Panc1 (cell line): ENCODE results near the gene LAMP5. TPM values are rescaled to one million over a fixed set of nuclear protein-coding genes. Genes with fewer than 3 reads are reported as not detected.

Experiments
- ATAC-seq: fragments of 200-7000 bp; cut with Tn5 transposase; 2 replicates; pipeline ENCODE4 v1.9.1; 2020; ENCODE audit warnings: mild to moderate bottlenecking, moderate library complexity
- BruUV-seq: library from RNA; stranded (reverse); fragments of 400-500 nt; replicated peaks from 2 replicates; lab custom pipeline; 2021; lab: Mats Ljungman, UMichigan
- CTCF ChIA-PET: fragments of 300-600 bp; sonication (Branson Sonifier 250); formaldehyde crosslinking; loops from one replicate; lab custom pipeline; 2022; ENCODE audit warnings: antibody characterized with exemption; lab: Charles Lee
- POLR2A ChIA-PET: fragments of 300-600 bp; sonication (Branson Sonifier 250); formaldehyde crosslinking; loops from one replicate; lab custom pipeline; 2022; ENCODE audit warnings: antibody characterized with exemption; lab: Charles Lee
- DNase-seq: peaks from one replicate; pipeline ENCODE4 v3.0.0-alpha.2; 2010; ENCODE audit warnings: low read depth, low spot score
- H3K27ac ChIP-seq: 2 replicates; pipeline ENCODE4 v1.5.1; 2011; ENCODE audit warnings: mild to moderate bottlenecking, low read length, inconsistent platforms
- H3K27me3 ChIP-seq: fragments of 200-500 bp; sonication (Bioruptor generic); 2 replicates; pipeline ENCODE4 v1.6.0; 2014; ENCODE audit warnings: low read length, inconsistent platforms; ENCODE audit not compliant: control insufficient read depth, insufficient read depth
- H3K36me3 ChIP-seq: fragments of 200-500 bp; sonication (Bioruptor generic); 2 replicates; pipeline ENCODE4 v1.5.1; 2014; ENCODE audit warnings: inconsistent platforms, mild to moderate bottlenecking, low read length, moderate library complexity; ENCODE audit not compliant: control insufficient read depth, insufficient read depth
- H3K4me1 ChIP-seq: 2 replicates; pipeline ENCODE4 v1.5.1; 2011; ENCODE audit warnings: inconsistent platforms, mild to moderate bottlenecking, low read length, moderate library complexity; ENCODE audit not compliant: control insufficient read depth, insufficient read depth
- H3K4me3 ChIP-seq, 2 experiments: 2 replicates each; pipeline ENCODE4 v1.5.1; 2011 to 2012; ENCODE audit warnings: low read depth in 2 of 2, low read length in 2 of 2, mild to moderate bottlenecking in 2 of 2, inconsistent platforms in 1 of 2, moderate library complexity in 1 of 2
- H3K9me3 ChIP-seq: fragments of 200-500 bp; sonication (Bioruptor generic); 2 replicates; pipeline ENCODE4 v1.5.1; 2014; ENCODE audit warnings: low read depth, mild to moderate bottlenecking, inconsistent platforms, low read length, moderate library complexity; ENCODE audit not compliant: control insufficient read depth, insufficient read depth
- POLR2AphosphoS5 ChIP-seq: IDR thresholded peaks from 2 replicates; pipeline ENCODE4 v1.6.1; 2012; ENCODE audit warnings: mild to moderate bottlenecking, low read depth, low read length, moderate library complexity
- SIN3A ChIP-seq: IDR thresholded peaks from 2 replicates; pipeline ENCODE4 v1.6.1; 2012; ENCODE audit warnings: low read depth, mild to moderate bottlenecking, low read length, moderate library complexity, borderline replicate concordance; ENCODE audit not compliant: insufficient read depth
- TCF7L2 ChIP-seq: IDR thresholded peaks from 2 replicates; pipeline ENCODE4 v1.6.1; 2011; ENCODE audit warnings: mild to moderate bottlenecking, low read depth, low read length, inconsistent platforms
- in situ Hi-C: cut with HindIII; loops from 2 replicates; pipeline ENCODE4 v1.10.0; 2016; ENCODE audit warnings: low sequenced_read_pairs, low pct_unique_long_range_greater_than_20kb
- intact Hi-C: fragments of 100-400 bp; cut with micrococcal nuclease; formaldehyde crosslinking; loops from one replicate; pipeline ENCODE4 v1.10.0; 2022; ENCODE audit not compliant: unreplicated experiment
- total RNA-seq: library from RNA; stranded (reverse); gene quantifications from one replicate; pipeline ENCODE4 v1.2.1, GENCODE V29; 2021; ENCODE audit not compliant: unreplicated experiment
- TF ChIP-seq, protein P1 (sequence below), 2 experiments: IDR thresholded peaks; 2 replicates each; pipeline ENCODE4 v1.6.1; 2011 to 2012; ENCODE audit warnings: low read depth in 2 of 2, control low read depth in 1 of 2, low read length in 1 of 2, mild to moderate bottlenecking in 1 of 2, moderate library complexity in 1 of 2; ENCODE audit not compliant: insufficient read depth in 1 of 2
- TF ChIP-seq, protein P2 (sequence below): fragments of 450-650 bp; IDR thresholded peaks from 2 replicates; pipeline ENCODE4 v1.5.1; 2017; ENCODE audit warnings: mild to moderate bottlenecking

Gene LAMP5
- total RNA-seq, 1 experiment from 2014 or later: not detected

DNA sequence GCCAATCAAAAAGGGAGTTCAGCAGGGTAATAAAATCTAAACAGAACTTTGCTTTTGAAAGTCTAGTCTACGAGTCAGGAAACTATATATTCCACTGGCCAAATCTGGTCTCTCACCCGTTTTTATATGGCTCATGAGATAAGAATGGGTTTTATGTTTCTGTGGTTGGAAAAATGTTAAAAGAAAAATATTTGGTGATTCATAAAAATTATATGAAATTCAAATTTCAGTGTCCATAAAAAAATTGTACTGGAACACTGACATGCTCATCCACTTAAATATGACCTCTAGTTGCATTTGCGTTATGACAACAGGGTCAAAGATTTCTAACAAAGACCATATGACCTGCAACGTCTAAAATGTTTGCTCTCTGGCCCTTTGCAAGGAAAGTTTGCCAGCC lies 22.3 kb upstream of the LAMP5 start:
- no peaks in the 10 kb centered on the region for H3K9me3 ChIP-seq
- no peak overlapping the region for H3K27ac ChIP-seq
- no peaks in the 10 kb centered on the region for H3K4me1 ChIP-seq
- in situ Hi-C loops (no loop called here), intact Hi-C loops (no loop called here)
- H3K36me3 ChIP-seq: no peaks in the 10 kb centered on the region
- ChIA-PET CTCF (no interaction called here), POLR2A (no interaction called here)
- H3K4me3 ChIP-seq: no peak overlapping the region
- DNase-seq (no peak), ATAC-seq (no peak)
- TF ChIP-seq, protein P1, sequence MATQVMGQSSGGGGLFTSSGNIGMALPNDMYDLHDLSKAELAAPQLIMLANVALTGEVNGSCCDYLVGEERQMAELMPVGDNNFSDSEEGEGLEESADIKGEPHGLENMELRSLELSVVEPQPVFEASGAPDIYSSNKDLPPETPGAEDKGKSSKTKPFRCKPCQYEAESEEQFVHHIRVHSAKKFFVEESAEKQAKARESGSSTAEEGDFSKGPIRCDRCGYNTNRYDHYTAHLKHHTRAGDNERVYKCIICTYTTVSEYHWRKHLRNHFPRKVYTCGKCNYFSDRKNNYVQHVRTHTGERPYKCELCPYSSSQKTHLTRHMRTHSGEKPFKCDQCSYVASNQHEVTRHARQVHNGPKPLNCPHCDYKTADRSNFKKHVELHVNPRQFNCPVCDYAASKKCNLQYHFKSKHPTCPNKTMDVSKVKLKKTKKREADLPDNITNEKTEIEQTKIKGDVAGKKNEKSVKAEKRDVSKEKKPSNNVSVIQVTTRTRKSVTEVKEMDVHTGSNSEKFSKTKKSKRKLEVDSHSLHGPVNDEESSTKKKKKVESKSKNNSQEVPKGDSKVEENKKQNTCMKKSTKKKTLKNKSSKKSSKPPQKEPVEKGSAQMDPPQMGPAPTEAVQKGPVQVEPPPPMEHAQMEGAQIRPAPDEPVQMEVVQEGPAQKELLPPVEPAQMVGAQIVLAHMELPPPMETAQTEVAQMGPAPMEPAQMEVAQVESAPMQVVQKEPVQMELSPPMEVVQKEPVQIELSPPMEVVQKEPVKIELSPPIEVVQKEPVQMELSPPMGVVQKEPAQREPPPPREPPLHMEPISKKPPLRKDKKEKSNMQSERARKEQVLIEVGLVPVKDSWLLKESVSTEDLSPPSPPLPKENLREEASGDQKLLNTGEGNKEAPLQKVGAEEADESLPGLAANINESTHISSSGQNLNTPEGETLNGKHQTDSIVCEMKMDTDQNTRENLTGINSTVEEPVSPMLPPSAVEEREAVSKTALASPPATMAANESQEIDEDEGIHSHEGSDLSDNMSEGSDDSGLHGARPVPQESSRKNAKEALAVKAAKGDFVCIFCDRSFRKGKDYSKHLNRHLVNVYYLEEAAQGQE (IDR thresholded peaks at IDR 0.05; ENCODE audit: insufficient read depth in 1 of 2, low read depth in 2 of 2, low read length in 1 of 2): no peak
- no peak for TF ChIP-seq SIN3A
- TF ChIP-seq, protein P2, sequence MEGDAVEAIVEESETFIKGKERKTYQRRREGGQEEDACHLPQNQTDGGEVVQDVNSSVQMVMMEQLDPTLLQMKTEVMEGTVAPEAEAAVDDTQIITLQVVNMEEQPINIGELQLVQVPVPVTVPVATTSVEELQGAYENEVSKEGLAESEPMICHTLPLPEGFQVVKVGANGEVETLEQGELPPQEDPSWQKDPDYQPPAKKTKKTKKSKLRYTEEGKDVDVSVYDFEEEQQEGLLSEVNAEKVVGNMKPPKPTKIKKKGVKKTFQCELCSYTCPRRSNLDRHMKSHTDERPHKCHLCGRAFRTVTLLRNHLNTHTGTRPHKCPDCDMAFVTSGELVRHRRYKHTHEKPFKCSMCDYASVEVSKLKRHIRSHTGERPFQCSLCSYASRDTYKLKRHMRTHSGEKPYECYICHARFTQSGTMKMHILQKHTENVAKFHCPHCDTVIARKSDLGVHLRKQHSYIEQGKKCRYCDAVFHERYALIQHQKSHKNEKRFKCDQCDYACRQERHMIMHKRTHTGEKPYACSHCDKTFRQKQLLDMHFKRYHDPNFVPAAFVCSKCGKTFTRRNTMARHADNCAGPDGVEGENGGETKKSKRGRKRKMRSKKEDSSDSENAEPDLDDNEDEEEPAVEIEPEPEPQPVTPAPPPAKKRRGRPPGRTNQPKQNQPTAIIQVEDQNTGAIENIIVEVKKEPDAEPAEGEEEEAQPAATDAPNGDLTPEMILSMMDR: no peak
- TF ChIP-seq TCF7L2: no peak
- TF ChIP-seq POLR2AphosphoS5: no peak
- BruUV-seq: no TSS peak
- H3K27me3 ChIP-seq: no peaks in the 10 kb centered on the region

- intact Hi-C loops (no loop called here), in situ Hi-C loops (no loop called here)
- Histone ChIP-seq H3K27me3 (no peaks in the 10 kb centered on the region), H3K4me3 (no peak overlapping the region), H3K4me1 (no peaks in the 10 kb centered on the region), H3K9me3 (no peaks in the 10 kb centered on the region), H3K27ac (no peak overlapping the region), H3K36me3 (no peaks in the 10 kb centered on the region)
- no peak for DNase-seq
- no TSS peak for BruUV-seq
- TF ChIP-seq, protein P2: no peak
- TF ChIP-seq POLR2AphosphoS5 (no peak), TCF7L2 (no peak), SIN3A (no peak)
- TF ChIP-seq, protein P1 (IDR thresholded peaks at IDR 0.05; ENCODE audit: insufficient read depth in 1 of 2, low read depth in 2 of 2, low read length in 1 of 2): no peak
- POLR2A ChIA-PET: no interaction called here
- CTCF ChIA-PET: no interaction called here
- no peak for ATAC-seq
Measured at GRCh38 chr20:9493803-9494202, 20.6 kb upstream of the LAMP5 start.
